ENCODE results near the gene CRACR2B.

CRACR2B gene

DNA sequence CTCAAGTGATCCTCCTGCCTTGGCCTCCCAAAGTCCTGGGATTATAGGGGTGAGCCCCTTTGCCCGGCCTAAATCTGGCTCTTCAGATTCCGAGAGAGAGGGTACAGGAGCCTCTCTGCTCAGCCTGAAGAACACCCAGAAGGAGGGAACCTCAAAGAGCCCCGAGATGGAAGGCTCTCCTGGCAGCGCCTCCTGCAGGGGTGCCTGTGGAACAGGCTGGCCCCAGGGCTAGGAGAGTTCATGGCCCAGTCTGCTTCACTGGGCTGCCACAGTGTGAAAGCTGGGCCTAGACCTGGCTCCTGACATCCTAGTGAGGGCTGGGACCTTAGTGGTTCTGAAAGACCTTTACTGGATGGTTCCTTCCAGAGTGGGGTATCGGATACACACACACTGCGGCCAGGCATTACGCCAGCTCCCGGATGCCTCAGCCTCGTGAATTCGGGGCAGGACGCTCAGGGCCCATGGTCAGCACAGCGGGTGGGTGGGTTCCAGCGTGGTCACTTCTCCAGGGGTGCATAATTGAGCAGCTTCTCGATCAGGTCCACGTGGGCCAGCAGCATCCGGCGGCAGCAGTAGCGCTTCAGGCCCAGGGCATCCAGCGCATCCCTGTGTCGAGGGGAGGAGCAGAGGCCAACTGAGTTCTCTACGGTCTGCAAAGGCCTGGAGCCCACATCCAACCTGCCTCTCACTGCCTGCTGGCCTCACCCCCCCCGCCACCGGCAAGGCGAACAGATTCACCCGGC, 12.3 kb downstream of the CRACR2B start:
- no peak for DNase-seq

DNA sequence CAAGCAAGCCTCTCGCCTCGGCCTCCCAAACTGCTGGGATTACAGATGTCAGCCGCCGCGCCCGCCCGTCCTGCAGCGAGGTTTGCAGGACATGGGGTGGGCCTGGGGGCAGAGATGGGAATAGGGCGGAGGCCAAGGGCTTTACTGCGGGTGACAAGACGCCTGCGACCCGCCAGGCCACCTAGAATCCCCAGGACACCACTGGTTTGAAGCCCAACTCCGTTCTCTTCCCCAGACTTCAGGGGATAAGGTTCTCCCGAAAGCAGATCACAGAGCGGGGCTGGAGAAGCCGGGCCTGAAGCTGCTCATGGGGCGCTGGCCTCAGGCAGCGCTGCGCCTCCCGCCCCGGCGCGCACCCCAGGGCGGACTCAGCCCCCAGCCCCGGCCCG, 14.3 kb downstream of the CRACR2B start:
- DNase-seq = no peak

DNA sequence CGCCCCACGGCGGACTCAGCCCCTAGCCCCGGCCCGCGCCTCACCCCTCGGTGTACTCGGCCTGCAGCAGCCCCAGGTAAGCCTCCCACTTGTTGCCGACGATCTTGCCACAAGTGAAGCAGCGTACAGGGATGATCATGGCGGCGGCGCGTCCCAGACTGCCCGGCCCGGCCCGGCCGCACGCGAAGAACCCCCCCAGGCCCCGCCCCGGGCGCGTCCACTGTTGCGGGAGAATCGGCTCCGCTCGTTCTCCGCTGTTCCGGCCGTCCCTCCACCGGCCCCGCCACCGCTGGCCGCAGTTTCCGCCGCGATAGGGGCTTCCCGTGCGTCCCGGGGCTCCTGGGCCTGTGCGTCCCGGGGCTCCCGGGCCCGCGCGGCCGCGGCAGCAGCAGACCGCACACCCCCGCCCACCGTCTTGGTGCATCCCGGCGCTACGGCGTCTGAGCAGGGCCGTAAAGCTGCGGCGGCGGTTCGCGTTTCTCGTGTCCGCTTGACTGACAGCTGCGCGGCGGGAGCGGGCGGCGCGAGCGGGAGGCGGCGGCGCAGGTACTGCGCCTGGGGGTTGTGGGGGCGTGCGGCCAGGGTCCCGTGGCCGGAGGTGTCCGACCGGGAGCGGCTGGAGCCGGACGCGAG, 14.8 kb downstream of the CRACR2B start, which contains the start of the genes POLR2L and TSPAN4:
Gene POLR2L (minus strand): TSS at position 160 of the 633 bp plus-strand sequence. CDS start 21 bp downstream, at position 139.
Gene TSPAN4 (plus strand): TSS at position 483 of the 633 bp plus-strand sequence. CDS start 7,453 bp downstream, outside the sequence.
- DNase-seq = peak; percentile 95

DNA sequence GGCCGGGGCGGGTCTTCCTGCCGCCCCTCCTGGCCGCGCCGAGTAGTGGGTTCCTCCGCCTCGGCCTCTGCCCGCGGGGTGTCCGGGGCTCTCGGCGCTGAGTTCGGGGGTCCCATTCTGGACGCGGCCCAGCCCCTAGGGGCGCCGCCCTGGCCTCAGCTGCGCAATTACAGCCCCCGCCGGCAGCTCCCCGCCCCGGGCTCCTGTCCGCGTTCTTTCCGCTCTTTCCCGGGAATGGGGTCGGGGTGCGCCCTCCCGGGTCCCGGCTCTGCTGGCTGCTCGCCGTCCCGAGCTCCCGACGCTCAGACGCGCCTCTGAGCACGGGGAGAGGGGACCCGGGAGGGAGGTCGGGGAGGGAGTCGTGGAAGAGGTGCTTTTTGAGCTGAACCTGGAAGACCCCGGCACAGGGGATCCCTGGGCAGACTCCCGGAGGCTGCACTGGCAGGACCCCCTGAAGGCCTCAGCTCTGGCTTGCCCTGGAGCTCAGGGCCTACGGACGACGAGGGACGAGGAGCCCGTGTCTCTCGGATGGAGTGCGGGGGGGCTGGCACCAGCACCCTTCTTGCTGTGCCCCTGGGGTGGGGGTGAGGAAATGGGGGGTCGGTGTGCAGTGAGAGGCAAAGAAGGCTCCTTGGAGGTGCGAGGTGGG, 15.5 kb downstream of the CRACR2B start:
- DNase-seq = peak; percentile 68

DNA sequence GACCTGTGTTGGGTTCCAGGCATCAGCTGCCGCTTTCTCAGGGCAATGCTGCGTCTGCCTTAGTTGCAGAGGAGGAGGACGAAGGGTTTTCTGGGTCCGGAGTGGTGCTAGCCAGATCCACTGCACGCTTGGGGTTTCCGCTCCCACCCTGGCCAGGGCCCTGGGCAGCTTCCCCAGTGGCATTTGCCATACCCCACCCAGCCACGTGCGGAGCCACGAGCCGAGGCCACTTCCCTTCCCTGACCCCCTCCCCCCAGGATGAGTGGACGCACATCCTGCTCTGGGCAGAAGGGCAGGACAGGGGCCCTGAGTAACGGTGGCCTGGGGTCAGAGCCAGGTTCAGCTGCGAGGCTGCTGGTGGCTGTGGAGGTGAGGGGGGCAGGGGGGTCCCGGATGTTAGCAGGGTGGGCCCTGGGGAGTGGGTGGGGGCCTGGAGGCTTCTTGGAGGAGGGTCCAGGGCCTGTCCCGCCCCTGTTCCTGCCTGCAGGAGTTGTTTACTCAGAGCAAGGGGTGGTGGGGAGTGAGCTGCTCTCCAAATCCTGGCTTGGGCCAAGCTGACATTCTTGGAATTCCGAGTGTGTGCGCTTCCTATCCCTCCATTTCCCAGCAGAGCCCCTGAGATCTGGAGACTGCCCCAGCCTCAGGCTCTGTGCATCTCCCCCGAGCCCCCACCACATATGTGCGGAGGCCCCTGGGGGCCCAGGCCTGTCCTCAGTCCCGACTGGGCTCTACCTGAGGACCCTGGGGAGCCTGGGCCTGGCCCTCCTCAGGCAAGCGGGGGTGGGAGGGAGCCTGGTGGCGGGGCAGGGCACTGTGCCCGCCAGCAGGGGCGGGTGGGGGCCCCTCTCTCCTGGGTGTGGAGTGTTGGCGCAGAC, 16.3 kb downstream of the CRACR2B start:
- peak; percentile 64 for DNase-seq

DNA sequence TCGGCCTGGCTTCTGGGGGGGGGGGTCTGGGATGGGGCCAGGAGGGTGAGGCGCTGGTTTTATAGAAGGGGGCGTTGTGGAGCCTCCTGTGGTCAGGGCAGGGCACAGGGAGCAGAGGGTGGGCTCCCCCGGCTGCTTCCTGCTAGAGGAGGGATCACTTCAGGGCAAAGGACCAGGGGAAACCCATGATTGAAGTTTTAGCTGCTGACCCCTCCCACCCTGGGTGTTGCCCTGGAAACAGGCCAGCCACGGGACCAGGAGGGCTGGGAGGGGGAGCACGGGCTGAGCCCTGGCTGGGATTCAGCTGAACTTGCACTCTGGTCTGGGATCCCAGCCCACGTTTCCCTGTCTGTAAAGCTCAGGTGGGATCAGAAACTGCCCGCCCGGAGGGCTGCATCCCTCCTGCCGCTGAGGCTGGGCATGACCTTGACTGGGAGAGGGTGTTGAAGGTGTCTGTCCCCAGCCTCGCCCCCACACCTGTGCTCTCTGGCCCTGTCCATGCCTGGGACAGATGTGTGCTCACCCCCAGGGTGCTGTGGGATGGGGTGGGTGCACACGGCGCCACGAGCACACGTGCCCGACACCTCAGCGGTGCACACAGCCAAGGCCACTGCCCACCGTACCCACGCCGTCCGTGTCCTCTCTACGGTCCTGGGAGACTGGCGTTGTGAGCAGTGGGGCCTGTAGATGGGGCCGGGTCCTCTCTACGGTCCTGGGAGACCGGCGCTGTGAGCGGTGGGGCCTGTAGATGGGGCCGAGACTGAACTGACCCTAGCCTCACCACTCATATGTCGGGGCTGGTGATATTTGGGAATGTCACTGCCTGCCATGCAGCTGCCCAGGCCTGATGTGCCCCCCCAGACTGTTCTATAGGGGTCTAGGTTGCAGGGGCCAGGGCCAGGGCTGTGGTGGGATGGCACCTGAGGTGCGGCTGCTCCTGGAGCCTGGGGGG, 17.2 kb downstream of the CRACR2B start:
- DNase-seq = no peak

DNA sequence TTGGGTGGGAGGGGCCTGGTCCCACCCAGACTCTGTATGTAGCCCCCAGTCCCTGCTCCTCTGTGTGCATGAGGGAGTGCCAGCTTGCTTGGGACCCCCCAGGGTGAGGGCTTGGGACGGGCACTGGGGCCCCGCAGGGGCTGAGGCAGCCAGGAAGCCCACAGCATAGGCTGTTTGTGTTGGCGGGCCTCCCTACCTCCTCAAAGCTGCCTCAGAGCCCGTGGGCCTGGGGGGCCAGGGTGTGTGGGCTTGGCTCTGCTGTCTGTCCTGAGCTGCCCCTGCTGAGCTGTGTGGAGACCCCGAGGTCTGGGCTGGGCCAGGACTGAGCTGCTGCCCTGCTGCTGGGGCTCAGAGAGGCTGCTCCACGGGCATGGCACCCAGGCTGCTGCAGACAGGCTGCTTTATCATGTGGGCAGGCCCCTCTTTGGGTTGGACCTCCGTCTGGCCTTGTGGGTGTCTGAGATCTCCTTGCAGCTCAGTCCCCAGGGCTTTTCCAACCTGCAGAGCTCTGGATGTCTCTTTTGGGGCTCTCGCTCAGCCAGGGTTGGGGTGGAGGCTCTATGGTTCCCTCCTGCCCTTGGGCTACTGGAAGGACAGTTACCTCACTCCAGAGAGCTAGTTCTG, 18.3 kb downstream of the CRACR2B start:
- DNase-seq = no peak

DNA sequence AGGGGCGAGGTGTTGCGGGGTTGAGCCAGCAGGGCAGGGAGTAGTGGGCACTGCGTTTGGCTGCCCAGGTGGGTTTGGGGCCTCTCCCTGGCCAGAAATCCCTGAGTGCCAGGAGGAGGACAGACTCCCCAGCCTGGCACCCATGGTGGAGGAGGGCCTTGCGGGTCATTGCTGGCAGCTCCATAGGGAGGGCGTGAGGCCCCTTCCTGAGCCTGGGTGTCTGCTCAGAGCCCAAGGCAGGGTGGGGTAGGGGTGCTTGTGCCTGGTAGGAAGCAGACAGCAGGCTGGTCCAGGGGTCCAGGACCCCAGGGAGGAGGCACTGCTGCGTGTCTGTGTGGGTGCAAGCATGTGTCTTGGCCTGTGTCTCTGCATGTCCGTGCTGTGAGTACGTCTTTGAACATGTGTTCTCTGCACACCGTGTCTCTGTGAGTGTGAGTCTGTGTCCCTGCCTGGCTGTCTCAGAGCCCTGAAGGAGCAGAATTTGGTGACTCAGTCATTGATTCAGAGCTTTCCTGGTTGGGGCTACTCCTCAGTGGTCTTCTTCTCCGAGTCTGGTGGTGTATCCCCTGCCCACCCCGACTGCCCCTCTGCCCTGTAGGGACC, 18.9 kb downstream of the CRACR2B start:
- no peak for DNase-seq

DNA sequence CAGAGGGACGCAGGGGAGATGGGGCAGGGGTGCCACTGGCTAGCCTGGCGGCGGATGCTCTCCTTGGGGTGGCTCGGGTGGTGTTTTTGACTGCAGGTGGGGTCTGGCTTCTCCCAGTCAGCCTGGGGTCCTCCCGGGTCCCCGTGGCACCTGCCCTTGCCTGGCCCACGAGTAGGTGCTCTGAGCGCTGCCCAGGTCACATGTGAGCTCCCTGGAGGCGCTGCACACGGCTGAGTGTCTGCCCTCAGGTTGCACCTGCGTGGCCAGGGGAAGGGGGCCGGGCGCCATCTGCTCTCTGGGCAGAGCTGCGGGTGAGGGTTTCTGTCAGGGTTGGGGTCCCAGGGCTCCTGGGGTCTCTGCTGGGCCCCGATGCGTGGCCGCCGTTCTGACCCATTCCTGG, 20.2 kb downstream of the CRACR2B start:
- no peak for DNase-seq

DNA sequence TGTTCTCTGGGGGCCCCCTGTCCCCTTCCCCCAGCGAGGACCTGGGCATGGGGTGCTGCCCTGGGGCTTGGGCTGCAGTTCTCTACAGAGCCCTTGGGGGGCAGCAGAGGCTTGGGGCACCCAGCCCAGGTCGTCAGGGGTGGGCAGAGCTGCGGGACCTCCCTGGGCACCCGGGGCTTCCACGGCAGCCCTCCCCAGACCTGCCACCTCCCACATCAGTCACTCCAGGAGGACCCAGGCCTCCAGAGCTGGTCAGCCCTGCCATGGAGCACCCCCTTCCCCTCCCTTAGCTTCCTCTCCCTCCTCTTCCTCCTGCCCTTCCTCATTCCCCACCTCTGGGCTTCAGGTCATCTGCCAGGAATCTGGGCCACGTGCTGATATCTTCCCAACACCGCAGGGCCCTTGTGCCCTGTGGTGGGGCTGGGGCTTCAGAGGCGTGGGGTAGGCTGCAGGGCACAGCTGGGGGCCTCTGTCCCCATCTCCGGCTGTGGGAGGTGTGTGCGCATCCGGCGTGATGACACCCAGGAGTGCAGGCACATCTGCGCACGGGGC, 20.7 kb downstream of the CRACR2B start:
- DNase-seq = peak; percentile 87

DNA sequence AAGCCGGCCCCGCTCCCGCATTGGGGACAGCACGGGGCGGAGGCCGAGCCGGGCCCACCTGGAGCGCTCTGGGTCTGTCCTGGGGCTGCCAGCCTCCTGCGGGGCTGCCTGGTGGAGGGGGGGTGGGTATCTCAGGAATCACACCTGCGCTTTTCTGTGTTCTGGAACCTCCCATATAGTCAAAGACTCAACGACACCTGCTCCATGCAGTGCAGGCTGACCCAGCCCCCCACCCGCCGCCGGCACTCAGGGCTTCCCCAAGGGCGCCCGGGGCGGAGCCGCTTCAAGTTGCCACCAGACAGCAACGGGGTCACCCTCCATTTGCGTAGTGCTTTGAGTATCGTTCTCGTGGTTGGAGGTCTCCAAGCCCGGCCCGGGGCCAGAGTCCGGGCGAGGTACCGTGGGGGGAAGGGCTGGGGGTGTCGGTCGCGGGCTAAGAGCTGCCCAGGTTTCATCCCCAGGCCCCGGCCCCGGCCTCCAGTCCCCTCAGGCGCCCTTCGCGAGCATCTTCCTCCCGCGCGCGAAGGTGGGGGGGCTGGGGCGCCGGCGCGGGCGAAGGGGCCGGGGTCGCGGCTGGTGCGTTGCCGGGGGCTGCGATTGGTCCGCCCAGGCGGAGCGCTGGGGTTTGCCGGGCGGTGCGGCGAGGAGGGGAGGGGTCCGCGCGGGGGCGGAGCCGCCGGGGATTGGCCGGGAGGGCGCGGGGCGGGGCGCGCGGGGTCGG, 21.5 kb downstream of the CRACR2B start:
- peak; percentile 67 for DNase-seq

DNA sequence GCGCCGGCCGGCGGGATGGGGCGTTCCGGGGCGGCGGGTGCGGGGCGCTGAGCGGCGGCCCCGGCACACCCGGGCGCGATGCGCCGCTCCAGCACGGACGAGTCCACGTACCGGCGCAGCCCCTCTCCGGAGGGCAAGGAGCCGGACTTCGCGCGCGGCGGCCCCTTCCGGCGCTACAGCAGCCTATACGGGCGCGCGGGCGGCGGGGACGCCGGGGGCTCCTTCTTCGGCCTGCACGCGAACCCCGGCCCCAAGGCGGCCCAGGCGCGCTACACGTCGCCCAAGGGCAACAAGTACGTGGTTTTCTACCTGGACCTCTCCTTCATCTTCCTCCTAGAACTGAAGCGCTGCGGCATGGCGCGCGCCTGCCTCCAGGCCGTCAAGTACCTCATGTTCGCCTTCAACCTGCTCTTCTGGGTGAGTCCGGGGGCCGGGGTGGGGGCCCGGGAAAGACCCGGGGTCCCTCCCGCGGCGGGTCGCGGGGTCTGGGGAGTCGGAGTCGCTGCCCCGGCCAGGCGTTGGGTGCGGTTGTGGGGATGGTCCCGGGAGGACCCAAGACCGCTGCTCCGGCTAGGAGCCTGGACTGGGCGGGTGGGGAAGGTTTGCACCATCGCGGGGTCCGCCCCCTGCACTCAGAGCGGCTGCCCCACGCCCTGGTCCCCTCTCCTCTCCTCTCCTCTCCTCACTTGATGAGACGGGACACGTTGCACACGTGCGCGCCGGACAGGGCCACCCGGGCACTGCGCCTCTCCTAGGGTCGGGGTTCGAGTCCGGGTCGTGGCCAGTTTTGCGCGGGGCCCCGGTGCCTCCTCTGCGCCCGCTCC, 22.4 kb downstream of the CRACR2B start:
- no peak for DNase-seq

DNA sequence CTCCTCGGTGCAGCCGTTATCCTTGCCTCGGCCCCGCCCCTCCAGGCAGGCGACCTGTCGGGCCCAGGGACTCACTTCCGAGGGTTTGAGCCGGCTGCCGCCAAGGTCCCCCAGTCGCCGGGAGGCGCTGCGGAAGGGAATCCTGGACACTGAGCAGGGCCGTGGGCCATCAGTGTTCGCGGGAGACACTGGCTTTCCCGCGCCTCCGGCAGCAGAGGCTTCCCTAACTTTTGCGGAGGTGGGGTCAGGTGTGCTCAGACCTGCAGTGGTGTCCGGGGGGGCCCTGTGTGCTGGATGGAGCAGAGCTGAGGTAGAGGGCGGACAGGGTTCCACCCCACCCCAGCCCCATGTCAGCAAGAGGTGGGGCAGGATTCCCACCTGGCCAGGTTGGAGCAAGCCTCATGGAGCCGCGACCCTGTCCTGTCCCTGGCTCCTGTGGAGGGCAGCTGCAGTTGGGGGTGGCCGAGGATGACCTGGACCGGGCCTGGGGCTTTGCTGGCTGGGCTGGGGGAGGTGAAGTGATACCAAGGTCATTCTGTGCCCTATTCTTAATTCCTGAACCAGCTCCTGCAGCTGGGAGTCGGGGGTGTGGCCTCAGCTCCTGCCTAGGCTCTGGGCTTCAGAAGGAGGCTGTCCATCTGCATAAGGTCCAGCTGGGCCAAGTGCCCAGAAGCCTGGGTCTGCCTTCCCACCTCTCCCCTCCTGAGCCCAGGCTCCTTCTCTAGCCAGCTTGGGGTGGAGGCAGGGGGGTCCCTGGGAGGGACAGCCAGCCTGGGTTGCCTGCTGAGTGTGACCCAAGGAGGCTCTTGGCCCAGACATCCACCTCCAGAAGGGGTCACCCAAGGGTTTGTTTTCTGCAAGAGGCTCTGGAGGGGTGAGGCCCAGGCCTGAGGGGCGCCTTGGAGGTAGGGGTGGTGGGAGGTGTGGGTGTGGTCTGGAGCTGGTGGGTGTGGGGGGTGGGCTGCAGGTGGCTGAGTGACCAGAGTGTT, 23.4 kb downstream of the CRACR2B start:
- no peak for DNase-seq

DNA sequence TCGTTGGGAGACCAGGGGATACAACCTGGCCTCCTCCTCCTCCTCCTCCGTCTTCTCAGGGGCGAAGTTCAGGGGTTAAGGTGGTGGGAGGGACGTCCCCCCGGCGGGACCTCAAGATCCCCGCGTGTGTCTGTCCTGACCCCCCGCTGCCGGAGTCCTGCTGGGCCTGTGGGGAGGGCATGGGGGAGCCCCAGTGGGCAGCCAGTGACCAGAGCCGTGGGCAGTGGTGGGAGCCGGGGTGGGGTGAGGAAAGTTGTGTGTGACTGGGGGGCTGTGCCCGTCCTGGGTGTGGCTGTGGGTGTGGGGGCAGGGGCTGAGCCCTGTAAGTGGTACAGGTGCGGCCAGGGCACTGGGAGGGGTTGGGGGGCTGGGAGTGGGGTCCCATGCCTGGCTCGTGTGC, 25.0 kb downstream of the CRACR2B start:
- DNase-seq = no peak

DNA sequence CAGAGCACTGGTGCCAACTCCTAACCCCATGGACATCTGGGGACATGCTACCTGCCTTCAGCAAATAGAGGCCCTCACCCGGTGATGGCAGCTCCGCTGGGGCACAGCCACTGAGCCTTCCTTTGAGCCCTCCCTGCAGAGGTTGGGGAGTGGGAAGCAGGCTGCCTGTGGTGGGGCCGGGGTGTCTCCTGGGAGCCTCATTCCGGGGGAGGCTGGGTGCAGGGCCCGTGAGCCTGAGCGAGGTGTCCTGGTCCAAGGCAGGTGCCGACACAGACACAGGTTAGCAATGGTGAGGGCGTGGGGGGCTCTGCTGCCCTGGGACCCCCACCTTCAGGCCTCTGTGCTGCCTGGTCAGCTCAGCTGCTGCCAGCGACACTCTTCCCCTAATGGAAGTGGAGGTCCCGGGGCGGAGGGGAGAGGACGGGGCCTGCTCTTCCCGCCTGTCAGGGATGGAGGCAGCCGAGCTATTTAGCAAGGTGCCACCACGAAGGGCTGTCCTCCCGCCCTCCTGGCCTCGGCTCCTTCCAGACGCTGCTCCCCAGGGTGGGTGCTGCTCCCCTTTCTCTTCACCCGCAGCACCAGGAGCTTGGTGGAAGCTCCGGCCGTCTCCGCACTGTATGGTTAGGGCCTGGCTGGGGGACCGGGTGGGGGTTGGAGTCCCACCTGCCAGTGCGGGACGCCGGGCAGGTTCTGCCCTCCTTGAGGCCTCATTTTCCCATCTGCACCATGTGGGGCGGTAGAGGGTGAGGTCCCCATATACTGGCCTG, 26.1 kb downstream of the CRACR2B start:
- DNase-seq = no peak

DNA sequence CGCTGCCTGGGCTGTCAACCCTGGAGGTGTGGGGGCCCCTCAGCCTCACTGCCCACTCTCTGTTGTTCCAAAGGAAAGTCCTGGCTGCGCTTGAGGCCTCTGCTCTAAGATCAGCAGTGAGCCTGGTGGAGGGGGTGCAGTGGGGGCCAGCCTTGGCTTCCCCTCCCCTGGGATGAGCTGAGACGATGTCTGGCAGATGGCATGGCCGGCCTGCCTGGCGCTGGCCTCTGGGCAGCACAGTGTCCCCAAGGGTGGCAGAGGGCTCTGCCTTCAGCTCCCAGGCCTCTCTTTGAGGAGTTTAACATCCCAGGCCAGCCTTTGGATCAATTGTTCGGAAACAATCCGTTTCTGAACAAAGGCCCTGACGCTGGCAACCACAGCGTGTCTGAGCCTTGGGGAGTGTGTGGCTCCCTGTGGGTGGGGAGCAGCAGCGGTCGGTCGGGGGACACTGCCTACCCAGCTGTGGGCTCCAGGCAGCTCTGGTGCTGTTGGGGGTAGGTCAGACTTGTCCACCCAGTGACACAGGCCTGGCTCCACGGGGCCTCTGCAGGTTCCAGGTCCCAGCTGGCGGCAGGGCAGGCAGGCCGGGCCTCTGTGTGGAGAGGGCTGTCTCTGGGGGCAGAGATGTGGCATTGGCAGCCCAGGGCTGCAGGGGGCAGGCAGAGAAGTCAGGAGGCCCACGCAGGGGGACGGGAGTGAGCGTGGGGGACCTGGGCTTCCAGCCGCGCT, 27.0 kb downstream of the CRACR2B start:
- DNase-seq = no peak
